Neural progenitor cell (in vitro differentiated cells): Measurements from ENCODE around the gene DIAPH3. TPM values are rescaled to one million over a fixed set of nuclear protein-coding genes. Genes with fewer than 3 reads are reported as not detected.

ENCODE experiments used
- DNase-seq: peaks from one replicate; pipeline ENCODE4 v3.0.0-alpha.2; 2016; ENCODE audit warnings: low spot score
- H2AFZ ChIP-seq: fragments of 200-600 bp; sonication (generic); replicated peaks from 2 replicates; pipeline ENCODE4 v1.6.1; 2016; ENCODE audit warnings: antibody characterized with exemption
- H3F3A ChIP-seq: fragments of 200-600 bp; sonication (generic); 2 replicates; pipeline ENCODE4 v1.6.1; 2016; ENCODE audit warnings: antibody characterized with exemption, low read depth
- H3K27ac ChIP-seq: fragments of 200-600 bp; sonication (generic); 2 replicates; pipeline ENCODE4 v1.5.1; 2016; ENCODE audit warnings: mild to moderate bottlenecking
- H3K27me3 ChIP-seq: fragments of 200-600 bp; sonication (generic); 2 replicates; pipeline ENCODE4 v1.6.1; 2016; ENCODE audit warnings: mild to moderate bottlenecking, moderate library complexity
- H3K36me3 ChIP-seq: fragments of 200-600 bp; sonication (generic); 2 replicates; pipeline ENCODE4 v1.5.1; 2016
- H3K4me1 ChIP-seq: fragments of 200-600 bp; sonication (generic); 2 replicates; pipeline ENCODE4 v1.6.1; 2016; ENCODE audit warnings: mixed run types
- H3K4me2 ChIP-seq: fragments of 200-600 bp; sonication (generic); 2 replicates; pipeline ENCODE4 v1.6.1; 2016
- H3K4me3 ChIP-seq: fragments of 200-600 bp; sonication (generic); 2 replicates; pipeline ENCODE4 v1.5.1; 2016
- H3K79me2 ChIP-seq: fragments of 200-600 bp; sonication (generic); 2 replicates; pipeline ENCODE4 v1.6.1; 2016; ENCODE audit warnings: low read depth
- H3K9ac ChIP-seq: fragments of 200-600 bp; sonication (generic); 2 replicates; pipeline ENCODE4 v1.6.1; 2016
- H3K9me3 ChIP-seq: fragments of 200-600 bp; sonication (generic); 2 replicates; pipeline ENCODE4 v1.5.1; 2016; ENCODE audit warnings: low read depth
- H4K20me1 ChIP-seq: fragments of 200-600 bp; sonication (generic); 2 replicates; pipeline ENCODE4 v1.6.1; 2016; ENCODE audit warnings: low read depth
- H3K27ac Mint-ChIP-seq: 3 replicates; pipeline ENCODE4 v1.8.0; 2021; ENCODE audit warnings: mixed read lengths
- H3K27me3 Mint-ChIP-seq: 2 replicates; pipeline ENCODE4 v1.8.0; 2022; ENCODE audit warnings: low read depth, mild to moderate bottlenecking, inconsistent platforms, moderate library complexity, mixed read lengths; ENCODE audit not compliant: insufficient read depth
- H3K36me3 Mint-ChIP-seq: 3 replicates; pipeline ENCODE4 v1.8.0; 2021; ENCODE audit warnings: mixed read lengths
- H3K4me1 Mint-ChIP-seq: 3 replicates; pipeline ENCODE4 v1.8.0; 2021; ENCODE audit warnings: mixed read lengths
- H3K4me3 Mint-ChIP-seq: 3 replicates; pipeline ENCODE4 v1.8.0; 2021; ENCODE audit warnings: mild to moderate bottlenecking, moderate library complexity, mixed read lengths
- H3K9me3 Mint-ChIP-seq: 3 replicates; pipeline ENCODE4 v1.8.0; 2020; ENCODE audit warnings: mixed read lengths
- CTCF ChIP-seq: fragments of 200-600 bp; sonication (generic); IDR thresholded peaks from 2 replicates; pipeline ENCODE4 v1.5.1; 2017; ENCODE audit warnings: antibody characterized with exemption, mild to moderate bottlenecking
- EZH2 ChIP-seq: fragments of 200-600 bp; sonication (generic); IDR thresholded peaks from 2 replicates; pipeline ENCODE4 v1.6.1; 2017; ENCODE audit warnings: antibody characterized with exemption, mild to moderate bottlenecking, moderate library complexity
- EZH2phosphoT487 ChIP-seq: fragments of 200-600 bp; sonication (generic); IDR thresholded peaks from 2 replicates; pipeline ENCODE4 v1.6.1; 2017; ENCODE audit warnings: antibody characterized with exemption
- total RNA-seq: library from RNA; depleted of rRNA; stranded (reverse); fragments of >200 nt; gene quantifications from 2 replicates; pipeline ENCODE4 v1.2.3, GENCODE V29; 2015; ENCODE audit warnings: low replicate concordance

The DIAPH3 gene
- total RNA-seq, 1 donor from 2014 or later: 51.5 TPM

GRCh38 chr13:60118696-60119400 lies 44.9 kb downstream of the DIAPH3 start:
- no peaks in the 10 kb centered on the region for H4K20me1 ChIP-seq
- no peak overlapping the region for H2AFZ ChIP-seq
- Mint-ChIP-seq H3K36me3 (peaks cover 26% of the 10 kb centered on the region), H3K4me1 (no peaks in the 10 kb centered on the region), H3K9me3 (peaks cover 15% of the 10 kb centered on the region), H3K27ac (no peak overlapping the region), H3K4me3 (no peak overlapping the region), H3K27me3 (peaks cover 4% of the 10 kb centered on the region)
- H3K9me3 ChIP-seq: no peaks in the 10 kb centered on the region
- H3F3A ChIP-seq: no peaks in the 10 kb centered on the region
- no peak for DNase-seq
- H3K36me3 ChIP-seq: no peaks in the 10 kb centered on the region
- H3K4me3 ChIP-seq: no peak overlapping the region
- no peaks in the 10 kb centered on the region for H3K27me3 ChIP-seq
- H3K4me1 ChIP-seq: no peaks in the 10 kb centered on the region
- no peak overlapping the region for H3K9ac ChIP-seq
- TF ChIP-seq EZH2phosphoT487: no peak
- TF ChIP-seq CTCF: no peak
- TF ChIP-seq EZH2: no peak
- H3K79me2 ChIP-seq: peaks cover 56% of the 10 kb centered on the region
- H3K4me2 ChIP-seq: no peak overlapping the region
- no peak overlapping the region for H3K27ac ChIP-seq

GRCh38 chr13:60114499-60115028 lies 49.2 kb downstream of the DIAPH3 start:
- no peaks in the 10 kb centered on the region for H3F3A ChIP-seq
- peaks cover 40% of the 10 kb centered on the region for H3K79me2 ChIP-seq
- no peak overlapping the region for H3K27ac ChIP-seq
- H3K4me3 ChIP-seq: no peak overlapping the region
- no peak overlapping the region for H3K4me2 ChIP-seq
- Mint-ChIP-seq H3K27ac (no peak overlapping the region), H3K4me3 (no peak overlapping the region), H3K9me3 (peaks cover 14% of the 10 kb centered on the region), H3K4me1 (no peaks in the 10 kb centered on the region), H3K36me3 (peaks cover 39% of the 10 kb centered on the region), H3K27me3 (no peaks in the 10 kb centered on the region)
- no peak for DNase-seq
- H4K20me1 ChIP-seq: no peaks in the 10 kb centered on the region
- H3K27me3 ChIP-seq: no peaks in the 10 kb centered on the region
- TF ChIP-seq EZH2phosphoT487 (no peak), EZH2 (no peak), CTCF (no peak)
- H2AFZ ChIP-seq: no peak overlapping the region
- H3K4me1 ChIP-seq: no peaks in the 10 kb centered on the region
- H3K9ac ChIP-seq: no peak overlapping the region
- no peaks in the 10 kb centered on the region for H3K9me3 ChIP-seq
- no peaks in the 10 kb centered on the region for H3K36me3 ChIP-seq

GRCh38 chr13:60112771-60113170 lies 51.0 kb downstream of the DIAPH3 start:
- no peak for TF ChIP-seq EZH2
- TF ChIP-seq CTCF: no peak
- no peak for TF ChIP-seq EZH2phosphoT487
- H3K9me3 Mint-ChIP-seq: peaks cover 14% of the 10 kb centered on the region

More at GRCh38 chr13:60112771-60113170, 51.0 kb downstream of the DIAPH3 start:
- H3K9ac ChIP-seq: no peak overlapping the region
- H3F3A ChIP-seq: no peaks in the 10 kb centered on the region
- no peak overlapping the region for H2AFZ ChIP-seq
- peaks cover 27% of the 10 kb centered on the region for H3K79me2 ChIP-seq
- no peaks in the 10 kb centered on the region for H3K27me3 ChIP-seq
- no peak overlapping the region for H3K4me3 Mint-ChIP-seq
- no peaks in the 10 kb centered on the region for H3K4me1 Mint-ChIP-seq
- peaks cover 40% of the 10 kb centered on the region for H3K36me3 Mint-ChIP-seq
- no peaks in the 10 kb centered on the region for H3K27me3 Mint-ChIP-seq
- H3K4me2 ChIP-seq: no peak overlapping the region
- no peak for DNase-seq
- H4K20me1 ChIP-seq: no peaks in the 10 kb centered on the region
- H3K27ac ChIP-seq: no peak overlapping the region
- H3K27ac Mint-ChIP-seq: no peak overlapping the region
- no peak overlapping the region for H3K4me3 ChIP-seq
- no peaks in the 10 kb centered on the region for H3K9me3 ChIP-seq
- no peaks in the 10 kb centered on the region for H3K4me1 ChIP-seq
- no peaks in the 10 kb centered on the region for H3K36me3 ChIP-seq
